Vagina (tissue), 2 donors: ENCODE data around the gene DBN1.

ENCODE experiments used
- CTCF ChIP-seq, 3 experiments: fragments of 450-650 bp in 2 of 3; fragments of 200-600 bp in 1 of 3; sonication (generic) in 1 of 3; IDR thresholded peaks; one replicate each; pipeline ENCODE4 v1.5.1; 2017 to 2019; ENCODE audit warnings: antibody characterized with exemption in 3 of 3, mild to moderate bottlenecking in 2 of 3, moderate library complexity in 2 of 3
- POLR2A ChIP-seq, 2 donors: fragments of 450-650 bp; IDR thresholded peaks; one replicate each; pipeline ENCODE4 v1.6.1; 2017; ENCODE audit warnings: antibody characterized with exemption in 2 of 2, mild to moderate bottlenecking in 2 of 2, moderate library complexity in 2 of 2
- POLR2AphosphoS5 ChIP-seq, 2 donors: sonication (generic); formaldehyde crosslinking; IDR thresholded peaks; one replicate each; pipeline ENCODE4 v1.9.0; 2017; ENCODE audit warnings: antibody characterized with exemption in 2 of 2, mild to moderate bottlenecking in 2 of 2, low read depth in 1 of 2; ENCODE audit not compliant: insufficient read depth in 1 of 2

GRCh38 chr5:177498013-177498787 is 24.8 kb upstream of the DBN1 start:
- no peak for TF ChIP-seq POLR2A (IDR thresholded peaks at IDR 0.05)
- TF ChIP-seq POLR2AphosphoS5 (IDR thresholded peaks at IDR 0.05; ENCODE audit: insufficient read depth in 1 of 2, low read depth in 1 of 2), result no peak
- TF ChIP-seq CTCF (IDR thresholded peaks at IDR 0.05), result no peak
